ENCODE measurements around the gene NT5M.
A peak's percentile ranks its signal among the peaks of the same experiment; 100 is the strongest.

Gene NT5M

GRCh38 chr17:17321356-17322025 is 18.3 kb downstream of the NT5M start:
- H3K4me2 ChIP-seq: no peak overlapping the region
- no peak for TF ChIP-seq Cebpa-rat (IDR thresholded peaks at IDR 0.05)
- H4K20me1 ChIP-seq: no peaks in the 10 kb centered on the region
- no peaks in the 10 kb centered on the region for H3K9me3 ChIP-seq
- H3K36me3 ChIP-seq: peaks cover 4% of the 10 kb centered on the region; the same call in 1 of the 2 replicates
- H3K27me3 ChIP-seq: no peaks in the 10 kb centered on the region
- no peak overlapping the region for H3K27ac ChIP-seq
- no peak overlapping the region for H3K9ac ChIP-seq
- no peak overlapping the region for H3K4me3 ChIP-seq
- H3K4me1 ChIP-seq: peaks cover 10% of the 10 kb centered on the region

- Histone ChIP-seq H3K4me2 (no peak overlapping the region), H3K4me3 (no peak overlapping the region), H3K9me3 (no peaks in the 10 kb centered on the region), H3K4me1 (peaks cover 10% of the 10 kb centered on the region), H4K20me1 (no peaks in the 10 kb centered on the region), H3K36me3 (peaks cover 4% of the 10 kb centered on the region; the same call in 1 of the 2 replicates), H3K9ac (no peak overlapping the region), H3K27ac (no peak overlapping the region), H3K27me3 (no peaks in the 10 kb centered on the region)
- TF ChIP-seq Cebpa-rat (IDR thresholded peaks at IDR 0.05): no peak
Observed at GRCh38 chr17:17322516-17323510, 19.6 kb downstream of the NT5M start.

DNA sequence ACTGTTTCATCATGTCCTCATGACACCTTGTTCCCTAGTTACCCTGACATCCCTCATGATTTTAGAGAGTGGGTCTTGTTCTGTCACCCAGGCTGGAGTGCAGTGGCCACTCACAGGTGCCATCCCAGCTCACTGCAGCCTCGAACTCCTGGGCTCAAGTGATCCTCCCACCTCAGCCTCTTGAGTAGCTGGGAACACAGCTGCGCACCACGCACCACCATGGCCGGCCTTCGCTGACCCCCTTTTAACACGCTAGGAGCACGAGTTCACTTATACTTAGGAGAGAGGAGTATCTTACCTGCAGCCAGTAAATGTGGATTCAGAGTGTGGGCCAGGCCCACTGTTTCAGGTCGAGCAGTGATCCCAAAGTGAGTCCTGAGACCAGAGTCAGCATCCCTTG is 21.4 kb downstream of the NT5M start:
- no peaks in the 10 kb centered on the region for H3K27me3 ChIP-seq
- no peak overlapping the region for H3K9ac ChIP-seq
- no peak overlapping the region for H3K4me3 ChIP-seq
- H3K9me3 ChIP-seq: no peaks in the 10 kb centered on the region
- TF ChIP-seq Cebpa-rat (IDR thresholded peaks at IDR 0.05): no peak
- no peaks in the 10 kb centered on the region for H4K20me1 ChIP-seq
- peaks cover 4% of the 10 kb centered on the region; the same call in 1 of the 2 replicates for H3K36me3 ChIP-seq
- 0 out of 2 replicates have a peak overlapping the region, but pooled peaks have one; percentile 38 for H3K4me2 ChIP-seq
- no peak overlapping the region for H3K27ac ChIP-seq
- peaks cover 10% of the 10 kb centered on the region for H3K4me1 ChIP-seq

- Histone ChIP-seq H3K4me3 (no peak overlapping the region), H3K9ac (no peak overlapping the region), H3K27me3 (no peaks in the 10 kb centered on the region), H3K27ac (no peak overlapping the region), H3K4me1 (peaks cover 10% of the 10 kb centered on the region), H4K20me1 (no peaks in the 10 kb centered on the region), H3K4me2 (peak overlapping the region; percentile 38), H3K9me3 (no peaks in the 10 kb centered on the region), H3K36me3 (peaks cover 4% of the 10 kb centered on the region; the same call in 1 of the 2 replicates)
- TF ChIP-seq Cebpa-rat (IDR thresholded peaks at IDR 0.05): no peak
Observed at GRCh38 chr17:17325228-17325627, 22.1 kb downstream of the NT5M start.

DNA sequence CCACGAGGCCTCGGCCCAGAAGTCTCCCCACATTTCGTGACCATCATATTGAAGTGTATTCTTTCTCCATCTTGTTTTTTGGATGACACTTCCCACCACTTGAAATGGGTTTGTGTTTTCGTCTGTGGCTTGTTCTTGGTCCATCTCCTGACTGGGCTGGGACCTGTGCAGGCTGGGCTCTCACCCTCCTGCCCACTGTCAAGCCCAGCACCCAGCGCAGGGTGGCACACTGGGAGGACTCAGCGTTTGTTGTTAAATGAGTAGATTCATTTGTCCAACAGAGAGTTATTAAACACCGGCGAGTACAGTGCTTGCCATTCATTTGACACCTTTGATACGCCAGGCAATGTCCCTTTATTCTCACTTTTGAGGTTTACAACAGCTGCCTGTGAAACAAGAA is 22.6 kb downstream of the NT5M start:
- no peak overlapping the region for H3K4me3 ChIP-seq
- H3K36me3 ChIP-seq: peaks cover 4% of the 10 kb centered on the region; the same call in 1 of the 2 replicates
- no peaks in the 10 kb centered on the region for H4K20me1 ChIP-seq
- H3K9me3 ChIP-seq: no peaks in the 10 kb centered on the region
- TF ChIP-seq Cebpa-rat (IDR thresholded peaks at IDR 0.05): no peak
- no peaks in the 10 kb centered on the region for H3K27me3 ChIP-seq
- peaks cover 10% of the 10 kb centered on the region for H3K4me1 ChIP-seq
- peak overlapping the region; percentile 38; the same call in 1 of the 2 replicates for H3K4me2 ChIP-seq
- no peak overlapping the region for H3K27ac ChIP-seq
- H3K9ac ChIP-seq: no peak overlapping the region

GRCh38 chr17:17326275-17326875 is 23.2 kb downstream of the NT5M start:
- Histone ChIP-seq H3K27ac (no peak overlapping the region), H3K9ac (no peak overlapping the region), H3K4me1 (peaks cover 10% of the 10 kb centered on the region), H4K20me1 (no peaks in the 10 kb centered on the region), H3K36me3 (peaks cover 4% of the 10 kb centered on the region; the same call in 1 of the 2 replicates), H3K9me3 (no peaks in the 10 kb centered on the region), H3K4me2 (no peak overlapping the region), H3K27me3 (no peaks in the 10 kb centered on the region), H3K4me3 (no peak overlapping the region)
- TF ChIP-seq Cebpa-rat (IDR thresholded peaks at IDR 0.05): no peak

GRCh38 chr17:17328251-17328650 is 25.1 kb downstream of the NT5M start:
- TF ChIP-seq Cebpa-rat (IDR thresholded peaks at IDR 0.05): no peak
- H3K9ac ChIP-seq: no peak overlapping the region
- H3K27ac ChIP-seq: no peak overlapping the region
- H4K20me1 ChIP-seq: no peaks in the 10 kb centered on the region
- no peak overlapping the region for H3K4me3 ChIP-seq
- H3K9me3 ChIP-seq: no peaks in the 10 kb centered on the region
- H3K4me2 ChIP-seq: no peak overlapping the region
- H3K27me3 ChIP-seq: no peaks in the 10 kb centered on the region
- H3K4me1 ChIP-seq: peaks cover 21% of the 10 kb centered on the region
- peaks cover 4% of the 10 kb centered on the region; the same call in 1 of the 2 replicates for H3K36me3 ChIP-seq

GRCh38 chr17:17341452-17341851 is 38.3 kb downstream of the NT5M start:
- no peak overlapping the region for H3K4me2 ChIP-seq
- H3K4me1 ChIP-seq: peaks cover 23% of the 10 kb centered on the region
- no peak for TF ChIP-seq Cebpa-rat (IDR thresholded peaks at IDR 0.05)
- H3K9me3 ChIP-seq: no peaks in the 10 kb centered on the region
- no peaks in the 10 kb centered on the region for H3K27me3 ChIP-seq
- no peak overlapping the region for H3K27ac ChIP-seq
- no peaks in the 10 kb centered on the region for H4K20me1 ChIP-seq
- H3K4me3 ChIP-seq: no peak overlapping the region
- H3K36me3 ChIP-seq: no peaks in the 10 kb centered on the region
- H3K9ac ChIP-seq: no peak overlapping the region

DNA sequence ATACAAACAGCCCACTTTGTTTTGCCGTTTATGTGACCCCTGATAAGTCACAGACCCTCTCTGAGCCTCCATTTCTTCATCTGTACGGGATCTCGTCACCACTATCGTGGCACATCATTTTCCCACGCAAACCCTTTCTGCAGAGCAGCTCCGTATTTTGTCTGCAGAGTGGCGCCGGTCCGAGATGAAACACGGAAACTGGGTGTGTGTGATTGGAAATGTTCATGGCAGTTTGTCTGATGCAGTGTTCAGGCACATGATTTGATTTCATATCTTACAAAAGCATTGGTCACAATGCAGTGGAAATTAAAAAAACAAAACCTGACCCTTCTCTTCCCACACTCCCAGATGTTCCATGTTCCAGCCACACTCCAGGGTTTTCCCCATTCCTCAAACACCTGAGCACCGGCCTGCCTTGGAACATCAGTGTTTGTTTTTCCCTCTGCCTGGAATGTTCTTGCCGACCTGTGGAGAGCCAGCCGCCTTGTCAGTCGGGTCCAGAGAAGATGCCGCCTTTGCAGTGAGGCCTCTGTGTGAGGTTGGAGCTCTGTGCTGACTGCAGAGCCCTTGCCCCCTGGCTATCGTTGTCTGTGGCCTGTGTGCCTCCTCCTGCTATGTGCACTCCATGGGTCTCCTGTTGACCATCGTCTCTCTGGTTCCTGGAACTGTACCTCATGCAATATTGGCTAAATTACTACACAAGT is 39.2 kb downstream of the NT5M start:
- Histone ChIP-seq H3K27ac (no peak overlapping the region), H3K4me3 (no peak overlapping the region), H3K36me3 (no peaks in the 10 kb centered on the region), H3K9me3 (no peaks in the 10 kb centered on the region), H3K4me1 (peaks cover 23% of the 10 kb centered on the region), H3K4me2 (no peak overlapping the region), H3K9ac (no peak overlapping the region), H4K20me1 (no peaks in the 10 kb centered on the region), H3K27me3 (no peaks in the 10 kb centered on the region)
- no peak for TF ChIP-seq Cebpa-rat (IDR thresholded peaks at IDR 0.05)

All from BLaER1 (cell line).